Body of pancreas (tissue), 4 donors: ENCODE data around the gene SPINK8. TPM values are rescaled to one million over a fixed set of nuclear protein-coding genes. Genes with fewer than 3 reads are reported as not detected.

Experiments
- ATAC-seq: fragments of 150-250 bp; one replicate; pipeline ENCODE4 v1.9.1; 2016
- DNase-seq, 4 donors: peaks; one replicate each; pipeline ENCODE4 v3.0.0-alpha.2; 2019
- H3K27ac ChIP-seq, 4 donors: fragments of 200-600 bp; sonication (generic); 1 replicate in 3 of 4; 2 replicates in 1 of 4; pipeline versions ENCODE4 v1.5.1 to v1.6.1; 2016 to 2019; ENCODE audit warnings: mild to moderate bottlenecking in 1 of 4, mixed read lengths in 1 of 4, moderate library complexity in 1 of 4
- H3K27me3 ChIP-seq, 2 donors: fragments of 200-600 bp; sonication (generic); one replicate each; pipeline ENCODE4 v1.6.0; 2016; ENCODE audit warnings: mild to moderate bottlenecking in 1 of 2
- H3K36me3 ChIP-seq, 2 donors: fragments of 200-600 bp; sonication (generic); replicated peaks in 1 of 2; 2 replicates each; pipeline ENCODE4 v1.5.1; 2016; ENCODE audit warnings: low read depth in 2 of 2; ENCODE audit not compliant: insufficient read depth in 1 of 2
- H3K4me1 ChIP-seq: fragments of 200-600 bp; sonication (generic); one replicate; pipeline ENCODE4 v1.6.0; 2016
- H3K4me3 ChIP-seq, 2 donors: fragments of 200-600 bp; sonication (generic); 1 replicate in 1 of 2; 2 replicates in 1 of 2; pipeline ENCODE4 v1.5.1; 2016 to 2019
- H3K9me3 ChIP-seq, 3 donors: fragments of 200-600 bp; sonication (generic); 1 replicate in 2 of 3; 2 replicates in 1 of 3; pipeline ENCODE4 v1.5.1; 2016
- POLR2A ChIP-seq, 3 donors: fragments of 450-650 bp; IDR thresholded peaks; one replicate each; pipeline ENCODE4 v1.6.1; 2016; ENCODE audit warnings: antibody characterized with exemption in 3 of 3, mild to moderate bottlenecking in 2 of 3
- WGBS, 2 donors: methylation state at CpG; one replicate each; pipeline ENCODE4 v1.1.5; 2017; 5-methylcytosine and 5-hydroxymethylcytosine counted together
- intact Hi-C: fragments of 100-400 bp; cut with DNase I; formaldehyde crosslinking; loops from one replicate; pipeline ENCODE4 v1.15.1; 2023
- total RNA-seq, 2 donors: library from RNA; depleted of rRNA; stranded (reverse); fragments of >200 nt; gene quantifications; one replicate each; pipeline ENCODE4 v1.1.0, GENCODE V29; 2016
- TF ChIP-seq, protein P1 (sequence below), 7 experiments: fragments of 450-650 bp in 4 of 7; fragments of 200-600 bp in 3 of 7; sonication (generic) in 3 of 7; IDR thresholded peaks; one replicate each; pipeline ENCODE4 v1.5.1; 2016 to 2019; ENCODE audit warnings: antibody characterized with exemption in 7 of 7

Gene SPINK8
- total RNA-seq, 2 donors from 2014 or later: not detected

DNA sequence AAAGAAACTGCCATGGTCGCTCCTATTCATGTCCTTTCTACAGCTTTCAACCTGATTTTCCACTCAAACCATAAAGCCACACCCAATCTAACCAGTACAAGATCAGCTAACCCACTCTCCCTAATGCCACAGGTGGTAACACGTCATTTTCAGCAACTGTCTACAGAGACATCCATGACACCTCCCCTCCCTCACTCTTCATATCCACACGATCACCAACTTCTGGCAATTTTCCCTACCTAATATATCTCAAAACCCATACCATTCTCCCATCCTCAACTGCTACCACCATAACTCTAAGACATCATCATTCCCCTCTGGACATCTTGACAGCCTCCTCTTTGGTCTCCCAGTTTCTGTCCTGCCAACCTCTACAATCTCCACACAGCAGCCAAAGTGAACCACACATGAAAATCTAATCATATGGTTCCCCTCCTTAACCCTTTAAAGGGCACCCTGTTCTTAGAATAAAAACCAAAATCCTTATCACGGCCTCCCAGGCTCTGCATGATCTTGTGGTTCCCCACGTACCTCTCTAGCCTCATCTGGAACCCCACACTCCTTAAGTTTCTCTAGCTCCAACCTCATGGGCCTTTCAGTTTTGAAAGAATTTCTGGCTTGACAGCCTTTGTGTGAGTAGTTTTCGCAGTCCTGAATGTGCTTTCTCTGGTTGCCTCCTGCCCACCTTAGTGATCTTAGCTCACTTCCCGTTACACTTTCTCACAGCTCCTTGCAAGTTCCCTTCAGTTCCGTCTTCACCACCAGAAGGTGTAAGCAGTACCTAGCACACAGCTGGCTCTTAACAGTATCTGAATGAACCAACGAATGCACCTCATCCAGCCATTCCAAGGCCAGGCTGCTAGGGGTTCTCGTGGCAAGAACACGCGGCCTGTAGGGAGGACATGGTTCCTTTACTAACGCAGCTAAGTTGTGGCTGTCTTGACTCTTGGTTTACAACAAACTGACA lies 33.4 kb downstream of the SPINK8 start:
- TF ChIP-seq, protein P1, sequence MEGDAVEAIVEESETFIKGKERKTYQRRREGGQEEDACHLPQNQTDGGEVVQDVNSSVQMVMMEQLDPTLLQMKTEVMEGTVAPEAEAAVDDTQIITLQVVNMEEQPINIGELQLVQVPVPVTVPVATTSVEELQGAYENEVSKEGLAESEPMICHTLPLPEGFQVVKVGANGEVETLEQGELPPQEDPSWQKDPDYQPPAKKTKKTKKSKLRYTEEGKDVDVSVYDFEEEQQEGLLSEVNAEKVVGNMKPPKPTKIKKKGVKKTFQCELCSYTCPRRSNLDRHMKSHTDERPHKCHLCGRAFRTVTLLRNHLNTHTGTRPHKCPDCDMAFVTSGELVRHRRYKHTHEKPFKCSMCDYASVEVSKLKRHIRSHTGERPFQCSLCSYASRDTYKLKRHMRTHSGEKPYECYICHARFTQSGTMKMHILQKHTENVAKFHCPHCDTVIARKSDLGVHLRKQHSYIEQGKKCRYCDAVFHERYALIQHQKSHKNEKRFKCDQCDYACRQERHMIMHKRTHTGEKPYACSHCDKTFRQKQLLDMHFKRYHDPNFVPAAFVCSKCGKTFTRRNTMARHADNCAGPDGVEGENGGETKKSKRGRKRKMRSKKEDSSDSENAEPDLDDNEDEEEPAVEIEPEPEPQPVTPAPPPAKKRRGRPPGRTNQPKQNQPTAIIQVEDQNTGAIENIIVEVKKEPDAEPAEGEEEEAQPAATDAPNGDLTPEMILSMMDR (IDR thresholded peaks at IDR 0.05): no peak
- no peak for TF ChIP-seq POLR2A (IDR thresholded peaks at IDR 0.05)
- Histone ChIP-seq H3K27me3 (no peaks in the 10 kb centered on the region), H3K9me3 (no peaks in the 10 kb centered on the region), H3K4me3 (peak overlapping the region; percentile 74 to 87), H3K36me3 (peaks cover 0 to 3% of the 10 kb centered on the region in 2 donors), H3K27ac (peak overlapping the region in 3 of 4 donors; percentile 92 to 94 (median 94)), H3K4me1 (peaks cover 48% of the 10 kb centered on the region)
- WGBS, 2 donors: 57 to 71% methylated on average over 13 of the region's 13 CpGs
- intact Hi-C loops: no loop called here
- peak in 2 of 4 donors; percentile 6 to 12 for DNase-seq
- no peak for ATAC-seq

DNA sequence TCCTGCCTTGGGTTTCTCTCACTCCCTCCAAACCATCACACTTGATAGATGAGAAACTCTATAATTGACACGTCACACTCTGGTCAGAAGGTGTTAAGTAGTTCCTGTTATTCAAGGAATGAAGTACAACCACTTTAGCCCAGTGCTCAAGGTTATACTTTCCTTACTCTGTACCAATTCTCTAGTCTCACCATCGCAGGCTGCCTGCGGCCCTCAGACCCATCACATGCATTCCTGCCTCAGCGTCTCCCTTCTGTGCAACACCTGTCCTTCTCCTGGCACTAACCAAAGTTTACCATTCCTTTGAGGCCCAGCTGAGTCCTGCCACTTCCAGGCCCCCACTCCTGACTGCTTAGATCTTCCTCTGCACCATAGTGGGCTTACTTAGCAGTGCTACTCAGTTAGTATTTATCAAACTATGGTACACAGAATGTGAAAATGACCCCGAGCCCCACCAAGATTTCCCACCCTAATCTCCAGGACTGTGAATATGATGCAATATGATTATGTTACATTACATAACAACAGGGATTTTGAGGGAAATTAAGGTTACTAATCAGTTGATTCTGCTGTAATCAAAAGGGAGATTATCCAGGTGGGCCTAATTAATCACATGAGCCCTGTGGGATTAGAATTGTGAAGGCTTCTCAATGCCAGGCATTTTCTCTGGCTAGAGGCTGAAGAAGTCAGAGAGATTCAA lies 36.2 kb downstream of the SPINK8 start:
- 79 to 81% methylated on average over 5 of the region's 5 CpGs for WGBS, 2 donors
- no peak for ATAC-seq
- intact Hi-C loops: no loop called here

DNA sequence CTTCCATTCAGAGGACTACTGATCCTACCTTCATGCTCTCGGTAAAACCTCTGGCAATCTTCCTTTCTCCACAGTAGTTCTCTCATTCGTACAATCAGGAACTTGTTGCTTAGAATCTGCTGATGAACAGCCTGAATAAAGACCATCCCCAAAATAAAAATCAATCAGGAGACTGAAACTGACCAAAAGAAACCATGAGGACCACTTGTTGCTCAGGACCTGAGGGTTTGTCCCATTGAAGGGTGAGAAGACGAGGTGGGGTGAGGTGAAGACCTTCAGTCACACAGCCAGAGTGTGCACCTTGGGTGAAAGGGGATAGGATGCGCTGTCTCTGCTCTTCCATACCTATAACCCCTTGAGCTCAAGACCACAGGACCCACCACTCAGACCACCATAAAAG lies 36.8 kb downstream of the SPINK8 start:
- intact Hi-C loops: no loop called here
- DNase-seq (no peak), ATAC-seq (no peak)
- no peak for TF ChIP-seq POLR2A (IDR thresholded peaks at IDR 0.05)
- TF ChIP-seq, protein P1 (IDR thresholded peaks at IDR 0.05): no peak
- peaks cover 9 to 11% of the 10 kb centered on the region in 2 donors for H3K36me3 ChIP-seq
- H3K27me3 ChIP-seq: no peaks in the 10 kb centered on the region
- 89 to 95% methylated on average over 4 of the region's 4 CpGs for WGBS, 2 donors
- peaks cover 38% of the 10 kb centered on the region for H3K4me1 ChIP-seq
- no peaks in the 10 kb centered on the region for H3K9me3 ChIP-seq
- H3K27ac ChIP-seq: no peak overlapping the region
- no peak overlapping the region for H3K4me3 ChIP-seq

More for the DNA sequence above, 36.2 kb downstream of the SPINK8 start:
- no peak overlapping the region for H3K4me3 ChIP-seq
- peak overlapping the region in 1 of 4 donors; percentile 14 for H3K27ac ChIP-seq
- TF ChIP-seq, protein P1 (IDR thresholded peaks at IDR 0.05): no peak
- no peak for TF ChIP-seq POLR2A (IDR thresholded peaks at IDR 0.05)
- H3K36me3 ChIP-seq: peaks cover 9 to 11% of the 10 kb centered on the region in 2 donors
- no peak for DNase-seq
- H3K9me3 ChIP-seq: no peaks in the 10 kb centered on the region
- H3K4me1 ChIP-seq: peaks cover 44% of the 10 kb centered on the region
- no peaks in the 10 kb centered on the region for H3K27me3 ChIP-seq

DNA sequence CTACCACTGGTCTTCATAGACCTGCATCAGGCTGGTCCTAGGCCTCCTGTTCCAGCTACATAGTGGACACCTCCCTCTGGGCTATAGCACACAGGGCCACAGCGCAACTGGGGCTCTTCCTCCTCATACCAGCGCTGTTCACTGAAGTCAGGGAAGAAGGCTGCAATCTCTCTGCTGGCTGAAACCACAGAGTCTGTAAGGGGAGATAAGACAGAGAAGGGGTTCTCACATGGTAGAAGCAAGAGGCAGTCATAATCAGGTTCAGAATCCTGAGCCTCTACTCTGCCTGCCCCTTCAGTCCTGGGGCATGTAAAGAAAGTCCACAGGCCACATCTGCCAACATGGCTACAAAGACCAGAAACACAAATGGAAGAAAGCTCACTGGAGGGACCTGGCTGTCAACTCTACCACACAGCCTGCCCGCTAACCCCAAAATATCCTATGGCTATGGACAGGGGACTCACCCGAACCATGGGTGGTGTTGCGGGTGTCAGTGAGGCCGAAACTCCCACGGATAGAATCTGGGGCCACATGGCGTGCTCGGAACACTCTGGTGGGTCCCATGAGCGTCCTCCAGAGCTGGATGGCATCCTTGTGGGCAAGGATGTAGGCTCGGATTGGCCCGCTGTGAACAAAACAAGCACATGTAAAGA lies 38.7 kb downstream of the SPINK8 start:
- Histone ChIP-seq H3K9me3 (no peaks in the 10 kb centered on the region), H3K27me3 (no peaks in the 10 kb centered on the region), H3K27ac (no peak overlapping the region), H3K4me3 (no peak overlapping the region), H3K36me3 (peaks cover 9 to 11% of the 10 kb centered on the region in 2 donors), H3K4me1 (peaks cover 29% of the 10 kb centered on the region)
- TF ChIP-seq, protein P1 (IDR thresholded peaks at IDR 0.05): no peak
- TF ChIP-seq POLR2A (IDR thresholded peaks at IDR 0.05): no peak
- intact Hi-C loops: no loop called here
- ATAC-seq (no peak), DNase-seq (no peak)
- 96 to 100% methylated on average over 1 to 12 of the region's 12 CpGs for WGBS, 2 donors
